CD4-positive, alpha-beta T cell (primary cell): ENCODE data around the gene TAS2R41. TPM values are rescaled to one million over a fixed set of nuclear protein-coding genes. Genes with fewer than 3 reads are reported as not detected.

ENCODE experiments used
- ATAC-seq: fragments of 200-7000 bp; cut with Tn5 transposase; one replicate; pipeline ENCODE4 v1.10.0; 2022; ENCODE audit warnings: mild to moderate bottlenecking; ENCODE audit not compliant: poor library complexity
- CTCF ChIA-PET: fragments of 350-600 bp; sonication (Branson Sonifier 250); formaldehyde crosslinking; loops from one replicate; lab custom pipeline; 2021; ENCODE audit warnings: antibody characterized with exemption, inconsistent platforms; lab: Charles Lee
- POLR2A ChIA-PET: fragments of 350-600 bp; sonication (Branson Sonifier 250); formaldehyde crosslinking; loops from one replicate; lab custom pipeline; 2021; ENCODE audit warnings: antibody characterized with exemption, inconsistent platforms; lab: Charles Lee
- DNase-seq, 14 experiments: peaks; one replicate each; pipeline ENCODE4 v3.0.0-alpha.2; 2013 to 2020; ENCODE audit warnings: mixed read lengths in 2 of 14
- H3K27ac ChIP-seq, 2 donors: one replicate each; pipeline versions ENCODE4 v1.5.1 to v1.7.0; 2013; ENCODE audit warnings: low read length in 2 of 2, low read depth in 1 of 2, mild to moderate bottlenecking in 1 of 2
- H3K27me3 ChIP-seq, 2 experiments: 1 replicate in 1 of 2; 2 replicates in 1 of 2; pipeline versions ENCODE4 v1.6.1 to v1.7.0; 2013; ENCODE audit warnings: low read length in 2 of 2, control low read depth in 1 of 2, mild to moderate bottlenecking in 1 of 2, moderate library complexity in 1 of 2; ENCODE audit not compliant: insufficient read depth in 2 of 2, control insufficient read depth in 1 of 2
- H3K36me3 ChIP-seq: one replicate; pipeline ENCODE4 v1.6.1; 2013; ENCODE audit warnings: low read length, control low read depth; ENCODE audit not compliant: insufficient read depth
- H3K4me1 ChIP-seq: one replicate; pipeline ENCODE4 v1.6.1; 2013; ENCODE audit warnings: low read length, control low read depth; ENCODE audit not compliant: insufficient read depth
- H3K4me3 ChIP-seq: one replicate; pipeline ENCODE4 v1.5.1; 2013; ENCODE audit warnings: mild to moderate bottlenecking, low read length, moderate library complexity
- H3K9me3 ChIP-seq, 2 experiments: 1 replicate in 1 of 2; 2 replicates in 1 of 2; pipeline versions ENCODE4 v1.6.1 to v1.7.0; 2013; ENCODE audit warnings: low read length in 2 of 2, mild to moderate bottlenecking in 2 of 2, control low read depth in 1 of 2, moderate library complexity in 1 of 2; ENCODE audit not compliant: control insufficient read depth in 1 of 2, insufficient read depth in 1 of 2
- H3K27ac Mint-ChIP-seq: one replicate; pipeline ENCODE4 v1.8.0; 2020; ENCODE audit warnings: mixed read lengths
- H3K27me3 Mint-ChIP-seq: one replicate; pipeline ENCODE4 v1.8.0; 2021; ENCODE audit warnings: mixed read lengths
- H3K36me3 Mint-ChIP-seq: one replicate; pipeline ENCODE4 v1.8.0; 2021; ENCODE audit warnings: low read depth, mixed read lengths
- H3K4me1 Mint-ChIP-seq: one replicate; pipeline ENCODE4 v1.8.0; 2021; ENCODE audit warnings: low read depth, mixed read lengths
- H3K4me3 Mint-ChIP-seq: one replicate; pipeline ENCODE4 v1.8.0; 2020; ENCODE audit warnings: mild to moderate bottlenecking, mixed read lengths
- H3K9me3 Mint-ChIP-seq: one replicate; pipeline ENCODE4 v1.8.0; 2020; ENCODE audit warnings: mixed read lengths
- intact Hi-C, 2 experiments: fragments of 100-400 bp; cut with DNase I in 1 of 2; cut with micrococcal nuclease in 1 of 2; formaldehyde crosslinking; loops; one replicate each; pipeline versions ENCODE4 v1.15.1 to v1.9.0; 2023 to 2025; cut with DNase I, micrococcal nuclease
- total RNA-seq, 174 experiments: library from RNA in 2 of 174; stranded (reverse) in 2 of 174; gene quantifications; one replicate each; pipeline ENCODE4 v1.2.3 and lab custom pipeline; 2021 to 2026
- TF ChIP-seq, protein P1 (sequence below): fragments of 200-600 bp; IDR thresholded peaks from one replicate; pipeline ENCODE4 v1.8.0; 2022; ENCODE audit warnings: antibody characterized with exemption, mild to moderate bottlenecking

Gene TAS2R41
- total RNA-seq, 2 experiments from 2014 or later: 0.69 to 0.73 TPM

DNA sequence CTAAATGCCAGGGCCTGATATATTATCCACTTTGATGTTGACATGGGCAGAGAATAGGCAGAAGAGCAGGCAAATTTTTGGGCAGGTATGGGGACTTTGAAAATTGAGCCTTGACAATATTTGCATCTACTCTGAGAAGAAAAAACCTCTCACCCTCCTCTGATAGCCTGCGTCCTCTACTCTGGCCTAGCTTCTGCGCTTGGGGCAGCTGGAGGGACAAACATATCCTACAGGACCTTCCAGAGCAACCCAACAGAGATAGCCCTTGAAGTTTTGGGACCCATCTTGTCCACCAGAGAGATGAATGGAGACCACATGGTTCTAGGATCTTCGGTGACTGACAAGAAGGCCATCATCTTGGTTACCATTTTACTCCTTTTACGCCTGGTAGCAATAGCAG, 34.5 kb upstream of the TAS2R41 start, which contains the start of gene TAS2R60:
Gene TAS2R60, plus strand, starts transcription at position 301 of the 400 bp plus-strand sequence. Its CDS starts 0 bp downstream, at position 301.
- H3K4me1 Mint-ChIP-seq: peaks cover 4% of the 10 kb centered on the region
- ChIA-PET POLR2A (no interaction called here), CTCF (no interaction called here)
- DNase-seq (no peak), ATAC-seq (no peak)
- no peak within 1 kb of the TSS for H3K27ac Mint-ChIP-seq
- intact Hi-C loops: no loop called here
- Histone ChIP-seq H3K4me3 (no peak within 1 kb of the TSS), H3K4me1 (no peaks in the 10 kb centered on the region), H3K27me3 (no peaks in the 10 kb centered on the region), H3K36me3 (peaks cover 4% of the 10 kb centered on the region), H3K9me3 (no peaks in the 10 kb centered on the region), H3K27ac (no peak within 1 kb of the TSS)
- no peaks in the 10 kb centered on the region for H3K9me3 Mint-ChIP-seq
- TF ChIP-seq, protein P1, sequence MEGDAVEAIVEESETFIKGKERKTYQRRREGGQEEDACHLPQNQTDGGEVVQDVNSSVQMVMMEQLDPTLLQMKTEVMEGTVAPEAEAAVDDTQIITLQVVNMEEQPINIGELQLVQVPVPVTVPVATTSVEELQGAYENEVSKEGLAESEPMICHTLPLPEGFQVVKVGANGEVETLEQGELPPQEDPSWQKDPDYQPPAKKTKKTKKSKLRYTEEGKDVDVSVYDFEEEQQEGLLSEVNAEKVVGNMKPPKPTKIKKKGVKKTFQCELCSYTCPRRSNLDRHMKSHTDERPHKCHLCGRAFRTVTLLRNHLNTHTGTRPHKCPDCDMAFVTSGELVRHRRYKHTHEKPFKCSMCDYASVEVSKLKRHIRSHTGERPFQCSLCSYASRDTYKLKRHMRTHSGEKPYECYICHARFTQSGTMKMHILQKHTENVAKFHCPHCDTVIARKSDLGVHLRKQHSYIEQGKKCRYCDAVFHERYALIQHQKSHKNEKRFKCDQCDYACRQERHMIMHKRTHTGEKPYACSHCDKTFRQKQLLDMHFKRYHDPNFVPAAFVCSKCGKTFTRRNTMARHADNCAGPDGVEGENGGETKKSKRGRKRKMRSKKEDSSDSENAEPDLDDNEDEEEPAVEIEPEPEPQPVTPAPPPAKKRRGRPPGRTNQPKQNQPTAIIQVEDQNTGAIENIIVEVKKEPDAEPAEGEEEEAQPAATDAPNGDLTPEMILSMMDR: no peak
- no peak within 1 kb of the TSS for H3K4me3 Mint-ChIP-seq
- no peaks in the 10 kb centered on the region for H3K27me3 Mint-ChIP-seq
- peaks cover 13% of the 10 kb centered on the region for H3K36me3 Mint-ChIP-seq

DNA sequence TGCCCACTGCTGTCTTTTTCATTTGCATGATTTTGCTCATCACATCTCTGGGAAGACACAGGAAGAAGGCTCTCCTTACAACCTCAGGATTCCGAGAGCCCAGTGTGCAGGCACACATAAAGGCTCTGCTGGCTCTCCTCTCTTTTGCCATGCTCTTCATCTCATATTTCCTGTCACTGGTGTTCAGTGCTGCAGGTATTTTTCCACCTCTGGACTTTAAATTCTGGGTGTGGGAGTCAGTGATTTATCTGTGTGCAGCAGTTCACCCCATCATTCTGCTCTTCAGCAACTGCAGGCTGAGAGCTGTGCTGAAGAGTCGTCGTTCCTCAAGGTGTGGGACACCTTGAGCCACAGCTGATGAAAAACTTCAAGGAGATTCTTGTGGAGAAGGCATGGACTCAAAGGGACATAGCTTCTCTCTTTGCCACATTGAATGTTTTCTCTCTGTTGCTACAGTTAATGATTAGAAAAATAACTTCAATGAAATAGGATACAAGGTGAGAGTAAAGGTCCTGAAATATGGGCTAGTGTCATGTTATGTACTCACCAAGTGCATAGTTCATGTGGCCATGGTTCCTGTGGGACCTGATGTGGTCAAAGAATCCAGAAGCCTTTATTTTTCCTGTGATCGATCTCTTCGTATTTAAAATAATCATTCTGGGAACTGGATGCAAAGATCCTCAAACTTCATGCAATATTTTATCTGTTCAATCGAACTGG, 33.5 kb upstream of the TAS2R41 start:
- H3K27me3 ChIP-seq: no peaks in the 10 kb centered on the region
- no peaks in the 10 kb centered on the region for H3K4me1 ChIP-seq
- H3K4me3 ChIP-seq: no peak overlapping the region
- CTCF ChIA-PET: no interaction called here
- Mint-ChIP-seq H3K27ac (no peak overlapping the region), H3K9me3 (no peaks in the 10 kb centered on the region), H3K27me3 (no peaks in the 10 kb centered on the region), H3K4me3 (no peak overlapping the region), H3K4me1 (no peaks in the 10 kb centered on the region), H3K36me3 (peaks cover 12% of the 10 kb centered on the region)
- ATAC-seq (no peak), DNase-seq (no peak)
- no peak overlapping the region for H3K27ac ChIP-seq
- no peaks in the 10 kb centered on the region for H3K9me3 ChIP-seq
- peaks cover 4% of the 10 kb centered on the region for H3K36me3 ChIP-seq
- TF ChIP-seq, protein P1: no peak
- intact Hi-C loops: no loop called here
- POLR2A ChIA-PET: no interaction called here

DNA sequence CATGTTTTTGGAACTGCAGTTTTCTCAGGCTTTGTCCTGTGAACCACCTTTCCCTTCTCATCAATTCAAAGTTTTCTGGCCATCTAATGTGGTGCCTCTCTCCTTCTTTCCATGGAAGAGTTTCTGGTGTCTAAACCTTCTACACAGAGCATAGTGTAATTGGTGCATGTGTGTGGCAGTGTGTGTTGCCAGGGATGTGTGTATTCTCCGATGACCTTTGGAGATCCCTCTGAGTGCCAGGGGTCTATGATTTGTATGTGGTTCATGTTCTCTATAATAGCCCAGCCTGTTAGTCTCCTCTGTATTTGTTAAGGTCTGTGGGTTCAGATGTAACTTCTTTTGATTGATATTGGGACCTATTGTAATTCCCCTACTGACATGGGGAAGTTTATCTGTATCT, 32.9 kb upstream of the TAS2R41 start:
- Mint-ChIP-seq H3K9me3 (no peaks in the 10 kb centered on the region), H3K4me3 (no peak overlapping the region), H3K36me3 (peaks cover 12% of the 10 kb centered on the region), H3K27me3 (no peaks in the 10 kb centered on the region), H3K27ac (no peak overlapping the region), H3K4me1 (no peaks in the 10 kb centered on the region)
- TF ChIP-seq, protein P1: no peak
- Histone ChIP-seq H3K4me3 (no peak overlapping the region), H3K36me3 (peaks cover 4% of the 10 kb centered on the region), H3K9me3 (no peaks in the 10 kb centered on the region), H3K27ac (no peak overlapping the region), H3K4me1 (no peaks in the 10 kb centered on the region), H3K27me3 (no peaks in the 10 kb centered on the region)
- ChIA-PET CTCF (no interaction called here), POLR2A (no interaction called here)
- intact Hi-C loops: no loop called here
- DNase-seq: no peak
- no peak for ATAC-seq
